GM21576 (cell line): Measurements from ENCODE around the gene TMEM72.

ENCODE experiments used
- ATAC-seq: cut with Tn5 transposase; IDR thresholded peaks from one replicate; pipeline ENCODE4 v1.9.1; 2021; ENCODE audit warnings: mild to moderate bottlenecking, moderate library complexity; ENCODE audit not compliant: unreplicated experiment

The TMEM72 gene

DNA sequence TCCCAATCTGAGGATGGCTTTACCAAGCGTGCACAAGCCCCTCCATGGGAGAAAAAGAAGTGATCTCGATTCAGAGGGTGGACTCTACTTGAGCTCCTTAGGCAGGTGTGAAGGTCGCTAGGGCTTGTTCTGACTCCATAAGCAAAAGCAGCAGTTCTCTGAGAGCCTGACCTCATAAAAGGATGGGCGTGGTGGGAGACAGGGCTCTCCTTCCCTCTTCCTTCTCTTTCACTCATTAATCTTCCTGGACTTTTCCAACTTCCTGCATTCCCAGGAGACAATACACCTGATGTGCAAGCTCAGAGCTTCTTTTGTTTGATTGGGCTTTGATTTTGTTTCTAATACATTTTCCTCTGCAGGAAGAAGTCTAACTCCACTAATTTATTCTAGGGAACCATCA is 22.3 kb upstream of the TMEM72 start:
- ATAC-seq, result no peak

DNA sequence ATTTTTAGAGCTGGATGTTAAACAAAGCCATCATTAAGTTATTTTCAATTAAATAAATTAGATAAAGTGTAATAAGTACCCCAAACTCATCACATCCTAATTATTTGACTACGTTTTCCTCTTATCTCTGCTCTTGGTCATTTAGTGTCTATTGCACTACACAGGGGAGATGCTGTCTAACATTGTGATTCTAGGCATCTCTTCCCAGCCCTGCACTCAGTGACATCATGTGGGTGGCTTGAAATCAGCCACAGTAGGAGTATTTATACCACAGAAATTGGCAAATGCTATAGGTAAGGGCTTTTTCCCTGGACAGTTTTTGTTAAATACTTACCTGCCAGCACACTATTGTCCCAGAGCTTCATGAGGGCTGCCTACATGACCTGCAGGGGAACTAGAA is 21.3 kb upstream of the TMEM72 start:
- no peak for ATAC-seq

DNA sequence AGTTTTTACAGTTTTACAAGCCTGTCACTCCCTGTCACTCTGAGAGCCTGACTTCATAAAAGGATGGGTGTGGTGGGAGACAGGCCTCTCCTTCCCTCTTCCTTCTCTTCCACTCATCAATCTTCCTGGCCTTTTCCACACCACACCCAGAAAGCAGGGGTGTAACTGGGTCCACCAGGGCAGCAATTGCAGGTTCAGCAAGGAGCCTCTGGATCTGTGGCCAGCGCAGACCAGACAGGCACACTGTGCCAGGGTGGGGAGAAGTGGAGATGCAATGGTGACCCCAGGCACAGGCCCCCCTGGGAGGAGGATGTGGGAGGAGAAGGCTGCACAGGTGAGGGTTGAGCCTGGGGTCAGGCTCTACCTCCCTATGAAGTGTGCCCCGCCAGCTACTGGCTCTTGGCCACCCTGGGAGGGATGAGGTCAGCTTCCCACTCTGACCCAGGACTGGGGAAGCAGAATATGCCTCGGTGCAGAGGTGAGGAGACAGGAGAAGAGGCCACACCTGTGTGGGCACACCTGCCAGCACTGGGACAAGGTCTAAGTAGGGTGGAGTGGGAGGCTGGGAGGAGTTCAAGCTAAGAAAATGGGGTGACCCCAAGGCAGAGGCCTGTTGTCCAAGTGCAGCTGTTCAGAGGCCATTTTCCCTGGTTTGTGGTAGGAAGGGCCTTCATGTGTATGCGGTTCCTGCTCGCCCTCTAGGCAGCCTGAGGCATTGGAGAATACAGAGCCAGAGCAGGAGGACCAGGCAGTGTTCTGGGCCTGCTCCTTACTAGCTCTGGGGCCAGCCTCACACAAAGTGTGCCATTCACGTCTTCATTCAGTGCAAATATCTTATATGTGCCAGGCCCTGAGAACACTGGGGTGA is 20.2 kb upstream of the TMEM72 start:
- ATAC-seq, result no peak

DNA sequence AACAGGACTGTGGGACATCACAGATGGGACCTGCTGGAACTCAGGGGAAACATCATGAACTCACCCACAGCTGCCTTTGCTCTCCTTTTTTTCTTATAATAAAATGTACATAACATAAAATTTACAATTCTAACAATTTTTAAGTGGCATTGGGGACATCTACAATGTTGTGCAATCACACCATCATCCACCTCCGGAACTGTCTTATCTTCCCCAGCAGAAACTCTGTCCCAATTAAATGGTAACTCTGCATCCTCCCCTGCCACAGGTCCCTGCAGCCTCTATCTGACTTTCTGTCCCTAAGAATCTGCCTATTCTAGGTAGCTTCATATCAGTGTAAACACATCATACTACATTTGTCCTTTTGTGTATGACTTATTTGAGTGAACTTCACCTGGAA is 19.4 kb upstream of the TMEM72 start:
- ATAC-seq, result no peak

DNA sequence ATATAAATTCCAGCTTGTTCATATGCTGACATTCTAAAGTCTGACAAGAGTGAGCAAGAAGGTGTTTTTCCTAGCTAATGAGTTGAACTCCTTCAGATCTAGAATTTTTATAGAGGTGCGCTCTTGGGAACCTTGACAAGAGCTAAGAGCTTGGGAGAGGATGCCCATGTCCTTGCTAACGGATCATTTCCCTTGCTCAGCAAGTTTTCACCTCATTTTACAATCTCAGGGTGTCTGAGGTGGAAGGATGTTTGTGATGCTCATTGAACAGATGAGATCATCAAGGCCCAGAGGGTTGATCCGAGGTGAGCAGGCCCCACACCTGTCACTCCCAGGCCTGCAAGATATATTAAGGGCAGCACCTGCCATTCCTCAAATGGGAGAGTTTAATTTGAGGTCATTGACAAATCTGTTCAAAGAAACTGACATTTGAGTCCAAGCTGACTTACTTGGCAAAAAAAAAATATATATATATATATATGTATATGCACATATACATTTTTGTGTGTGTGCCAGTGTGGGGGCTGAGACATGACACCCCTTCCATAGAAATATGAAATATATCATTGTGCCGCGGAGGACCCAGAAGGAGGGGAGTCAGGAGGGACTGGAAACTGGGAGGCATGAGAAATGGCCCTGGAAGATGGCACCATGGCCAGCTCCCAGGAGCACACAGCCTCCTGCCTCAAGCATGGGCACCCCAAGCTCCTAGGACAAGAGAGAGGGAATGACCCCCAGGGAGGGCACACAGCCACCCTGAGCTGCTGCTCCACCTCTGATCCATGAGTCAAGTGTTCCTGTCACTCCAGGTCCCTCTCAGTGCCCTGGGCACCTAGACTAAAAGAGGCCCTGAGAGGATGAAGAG is 17.3 kb upstream of the TMEM72 start:
- ATAC-seq, result no peak

DNA sequence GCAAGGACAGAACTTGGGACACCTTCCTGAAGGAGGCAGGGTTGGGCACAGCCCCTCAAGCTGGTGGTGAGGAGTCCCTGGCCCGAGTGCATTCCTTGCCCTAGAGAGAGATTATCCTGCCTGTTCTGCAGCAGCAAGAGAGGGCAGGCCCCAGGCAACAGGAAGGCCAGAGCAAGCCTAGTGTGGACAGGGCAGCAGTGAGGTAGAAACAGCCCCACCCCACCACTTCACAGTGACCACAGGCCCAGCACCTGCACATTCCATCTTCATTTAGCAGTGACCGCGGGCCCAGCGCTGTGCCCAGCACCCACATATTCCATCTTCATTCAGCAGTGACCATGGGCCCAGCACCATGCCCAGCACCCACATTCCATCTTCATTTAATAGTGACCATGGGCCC is 16.4 kb upstream of the TMEM72 start:
- ATAC-seq, result no peak

DNA sequence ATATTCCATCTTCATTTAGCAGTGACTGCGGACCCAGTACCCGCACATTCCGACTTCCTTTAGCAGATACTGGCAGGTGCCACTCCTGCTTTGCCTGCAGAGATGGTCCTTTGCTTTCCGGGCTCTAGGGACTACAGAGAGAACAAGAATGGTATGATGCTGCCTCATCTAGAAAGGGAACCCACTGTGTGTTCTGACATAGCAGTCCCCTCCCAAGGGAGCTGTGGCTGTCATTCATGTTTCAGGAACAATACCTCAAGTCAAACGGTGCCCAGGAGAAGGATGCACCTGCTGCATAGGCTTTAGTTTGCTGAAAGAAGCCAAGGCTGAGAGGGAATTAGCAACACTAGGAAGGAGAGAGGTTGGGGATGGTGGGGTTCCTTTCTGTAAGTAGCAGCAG is 15.9 kb upstream of the TMEM72 start:
- no peak for ATAC-seq

DNA sequence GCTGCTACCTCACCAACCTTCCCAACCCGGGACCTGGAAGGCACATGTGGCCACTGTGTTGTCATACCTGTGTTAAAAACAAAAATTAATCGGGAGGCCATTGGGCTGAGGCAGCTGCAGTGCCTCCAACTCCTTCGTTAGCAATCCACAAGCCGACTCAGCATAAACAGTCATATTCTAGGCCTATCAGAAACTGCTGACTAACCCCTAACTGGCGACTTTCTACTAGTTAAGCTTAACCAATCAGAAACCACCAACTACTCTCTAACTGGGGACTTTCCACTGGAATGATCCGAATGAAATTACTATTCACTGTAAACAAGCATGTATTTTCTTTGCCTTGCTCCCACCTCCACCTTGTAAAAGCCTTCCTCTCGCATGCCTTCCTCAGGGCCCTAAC is 14.1 kb upstream of the TMEM72 start:
- no peak for ATAC-seq

DNA sequence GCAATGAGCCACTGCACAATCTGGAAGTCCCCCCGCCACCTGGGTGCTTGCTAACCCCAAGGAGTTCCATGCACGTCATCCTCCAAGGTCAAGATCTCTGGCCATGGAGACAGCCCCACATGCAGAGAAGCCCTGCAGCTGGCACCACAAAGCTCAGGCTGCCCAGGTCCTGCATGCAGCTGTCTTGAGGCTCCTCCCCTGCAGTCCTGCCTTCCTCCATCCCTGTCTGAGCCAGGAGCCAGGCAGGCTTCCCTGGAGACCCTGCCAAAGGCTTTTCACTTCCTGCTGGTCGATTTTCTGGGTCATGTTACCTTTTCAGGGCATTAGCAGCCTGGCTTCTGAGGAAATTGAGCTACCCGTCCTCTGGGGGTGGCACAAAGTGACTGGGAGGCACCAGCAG is 12.5 kb upstream of the TMEM72 start:
- ATAC-seq, result no peak

DNA sequence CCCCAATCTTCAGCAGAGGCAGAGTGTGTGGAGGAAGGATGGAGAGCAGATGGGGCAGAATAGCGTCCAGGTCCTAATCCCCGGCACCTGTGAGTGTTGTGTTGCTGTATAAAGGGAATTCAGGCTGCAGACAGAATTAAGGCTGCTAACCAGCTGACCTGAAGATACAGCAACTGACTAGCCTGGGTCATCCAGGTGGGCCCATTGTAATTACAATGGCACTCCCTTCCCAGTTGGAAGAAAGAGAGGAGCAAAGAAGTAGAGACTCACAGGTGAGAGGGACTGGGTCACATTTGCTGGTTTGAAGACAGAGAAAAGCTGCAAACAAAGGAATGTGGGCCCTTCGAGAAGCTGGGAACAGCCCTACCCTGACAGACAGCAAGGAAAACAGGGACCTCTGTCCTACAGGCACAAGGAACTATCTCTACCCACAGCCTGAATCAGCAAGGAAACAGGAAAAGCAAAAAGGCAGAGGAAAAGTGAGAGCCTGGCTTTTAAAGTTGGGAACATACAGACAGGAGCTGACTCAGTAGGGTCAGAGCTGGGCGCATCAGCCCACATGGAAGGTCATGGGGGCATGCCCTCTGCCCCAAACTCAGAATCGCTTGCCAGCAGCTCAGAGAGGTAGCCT is 11.6 kb upstream of the TMEM72 start:
- no peak for ATAC-seq

DNA sequence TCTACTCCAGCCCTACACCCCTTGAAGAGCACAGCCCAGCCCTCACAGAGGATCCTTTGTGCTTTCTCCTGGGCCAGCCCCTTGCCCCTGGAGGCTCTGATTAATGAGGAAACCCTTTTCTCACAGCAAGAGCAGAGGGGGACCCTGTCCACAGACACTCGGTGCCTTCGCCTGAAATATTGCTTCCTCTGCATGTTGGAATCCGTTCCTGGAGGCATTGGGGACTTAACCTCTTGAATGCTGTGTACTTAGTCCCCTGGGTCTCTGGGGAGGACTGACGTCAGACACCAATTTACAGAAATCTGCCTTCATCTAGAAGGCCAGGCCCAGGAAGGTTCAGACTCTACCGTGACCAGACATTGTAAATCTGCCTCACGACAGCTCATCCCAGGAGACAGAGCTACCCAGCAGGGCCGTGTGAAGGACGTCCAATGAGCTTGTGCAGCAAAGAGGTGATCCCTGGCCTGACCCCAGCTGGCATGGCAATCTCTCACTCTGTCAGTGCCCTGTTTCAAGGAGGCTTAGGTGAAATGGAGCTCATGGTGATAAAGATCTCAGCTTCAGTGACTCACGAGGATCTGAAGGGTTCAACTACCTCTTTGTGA is 8.1 kb upstream of the TMEM72 start:
- ATAC-seq, result no peak

DNA sequence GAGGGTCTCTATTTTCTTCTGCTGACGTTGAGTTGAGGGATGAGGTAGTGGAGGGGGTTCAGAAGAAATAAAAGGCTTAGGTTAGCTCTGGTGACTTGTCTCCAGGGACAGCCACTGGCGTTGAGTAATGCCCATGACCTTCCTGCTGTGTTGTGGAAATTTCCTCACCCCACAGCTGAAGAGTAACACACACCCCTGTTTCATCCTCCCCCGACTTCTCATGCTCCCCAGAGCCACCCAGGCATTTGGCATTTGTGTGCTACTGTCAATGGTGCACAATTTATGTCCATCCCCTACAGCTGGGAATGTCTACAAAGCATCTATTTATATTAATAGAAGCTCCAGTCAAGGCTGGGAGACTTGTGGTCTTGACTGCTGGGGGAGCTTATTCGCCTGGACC is 4.7 kb upstream of the TMEM72 start:
- ATAC-seq, result no peak

DNA sequence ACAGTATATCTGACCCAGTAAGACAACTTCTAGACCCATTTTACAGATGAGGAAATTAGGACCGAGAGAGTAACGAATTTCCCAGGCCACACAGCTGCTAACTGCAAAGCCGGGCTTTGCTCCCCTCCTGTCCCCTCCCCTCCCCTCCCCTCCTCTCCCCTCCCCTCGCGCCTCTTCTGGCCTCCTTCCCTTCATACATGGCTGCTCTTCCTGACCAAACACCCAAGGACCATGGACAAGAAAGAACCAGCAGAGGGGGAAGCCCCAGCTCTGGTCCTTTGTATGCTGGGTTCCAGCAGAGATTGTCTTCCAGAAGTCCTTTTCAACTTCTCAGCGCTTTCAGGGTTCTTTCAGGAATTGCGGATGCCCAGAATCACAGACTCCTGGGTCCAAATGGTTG is 3.6 kb upstream of the TMEM72 start:
- no peak for ATAC-seq

DNA sequence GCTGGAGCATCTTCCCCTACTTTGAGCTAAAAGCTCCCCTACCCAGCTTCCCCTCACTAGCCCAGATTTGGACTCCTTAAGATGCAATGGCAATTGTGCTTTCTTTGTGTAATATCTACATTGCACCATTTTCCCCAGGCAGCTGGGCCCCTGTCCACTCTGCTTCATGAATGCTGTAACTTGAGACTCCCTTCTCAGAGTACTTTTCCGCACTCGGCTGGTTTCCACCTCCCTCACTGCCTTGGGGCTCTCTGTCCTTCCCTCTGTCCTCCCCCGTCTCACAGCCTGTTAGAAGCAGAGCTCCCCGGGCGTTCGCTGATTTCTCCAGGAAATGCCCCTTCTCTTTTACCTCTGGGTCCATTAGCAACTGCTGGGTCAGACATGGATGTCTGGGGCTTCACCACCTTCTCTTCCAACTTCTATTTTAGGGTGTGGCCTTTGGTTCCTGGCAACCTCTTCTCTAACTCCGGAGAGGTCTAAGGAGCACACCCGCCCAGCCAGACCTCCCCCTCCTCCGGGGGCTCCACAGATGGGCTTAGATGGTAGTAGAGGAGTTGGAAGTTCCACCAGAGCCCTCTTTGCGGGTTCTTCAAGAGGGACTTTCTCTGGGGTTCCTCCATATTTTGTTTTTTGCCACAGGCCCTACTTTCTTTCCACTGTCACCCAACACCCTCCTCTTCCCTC is 2.9 kb upstream of the TMEM72 start:
- ATAC-seq, result no peak

DNA sequence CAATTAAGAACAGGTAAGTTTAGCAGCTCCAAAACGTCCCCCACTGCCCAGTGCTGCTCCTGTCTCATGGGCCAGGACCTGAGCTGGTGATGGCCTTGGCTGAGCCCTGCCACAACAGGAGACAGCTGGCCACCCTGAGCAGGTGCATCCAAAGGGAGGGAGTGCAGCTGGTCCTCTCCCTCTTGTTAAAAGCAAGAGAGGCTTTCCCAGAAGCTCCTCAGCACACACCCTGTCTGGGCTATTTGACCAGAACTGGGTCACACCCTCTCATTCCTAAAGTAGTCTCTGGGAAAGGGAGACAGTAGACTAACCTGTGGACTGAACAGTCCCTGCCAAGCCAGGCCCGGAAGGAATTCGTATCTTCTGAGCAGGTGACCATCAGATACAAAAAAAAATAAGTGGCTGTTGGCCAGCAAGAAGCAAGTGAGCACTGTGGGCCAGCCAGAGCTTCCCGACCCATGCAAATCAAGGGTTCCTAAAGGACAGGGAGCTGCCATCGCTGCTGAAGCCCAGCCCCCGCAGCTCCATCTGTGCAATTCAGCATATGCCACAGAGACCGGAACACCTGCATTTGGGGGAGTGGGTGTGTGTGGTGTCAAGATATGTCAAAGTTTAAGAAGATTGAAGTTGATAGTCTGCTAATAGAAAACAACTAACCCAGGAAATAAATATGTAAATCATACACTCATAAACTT is 2.1 kb upstream of the TMEM72 start:
- ATAC-seq, result no peak

DNA sequence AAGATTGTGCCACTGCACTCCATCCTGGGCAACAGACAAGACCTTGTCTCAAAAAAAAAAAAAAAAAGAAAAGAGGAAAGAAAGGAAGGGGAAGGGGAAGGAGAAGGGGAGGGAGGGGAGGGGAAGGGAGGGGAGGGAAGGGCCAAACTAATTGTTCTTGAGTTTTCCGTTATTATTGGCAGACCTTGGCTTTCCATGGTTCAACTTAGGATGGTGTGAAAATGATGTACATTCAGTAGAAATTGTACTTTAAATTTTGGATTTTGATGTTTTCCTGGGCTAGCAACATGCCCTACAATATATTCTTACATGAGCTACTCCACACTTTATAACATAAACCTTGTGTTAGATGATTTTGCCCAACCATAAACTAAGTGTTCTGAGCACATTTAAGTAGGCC is 1.2 kb upstream of the TMEM72 start:
- no peak for ATAC-seq

DNA sequence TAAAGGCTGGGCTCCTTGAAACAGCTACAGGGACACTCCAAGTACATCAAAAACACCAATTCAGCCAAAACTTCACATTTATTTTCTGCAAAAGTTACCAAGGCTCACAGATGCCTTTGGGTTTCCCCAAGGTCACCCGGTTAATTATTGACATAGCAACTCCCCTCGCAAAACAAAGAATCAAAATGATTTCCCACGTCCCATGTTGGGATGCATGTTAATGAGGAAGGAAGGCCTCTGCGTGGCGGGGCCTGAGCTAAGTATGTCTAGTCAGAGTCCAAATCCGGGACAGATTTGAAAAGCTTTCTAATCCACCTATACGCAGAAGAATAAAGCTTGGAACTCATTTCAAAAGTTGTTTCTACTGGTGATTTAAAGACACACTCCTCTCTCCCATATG is 535 bp upstream of the TMEM72 start:
- no peak for ATAC-seq

DNA sequence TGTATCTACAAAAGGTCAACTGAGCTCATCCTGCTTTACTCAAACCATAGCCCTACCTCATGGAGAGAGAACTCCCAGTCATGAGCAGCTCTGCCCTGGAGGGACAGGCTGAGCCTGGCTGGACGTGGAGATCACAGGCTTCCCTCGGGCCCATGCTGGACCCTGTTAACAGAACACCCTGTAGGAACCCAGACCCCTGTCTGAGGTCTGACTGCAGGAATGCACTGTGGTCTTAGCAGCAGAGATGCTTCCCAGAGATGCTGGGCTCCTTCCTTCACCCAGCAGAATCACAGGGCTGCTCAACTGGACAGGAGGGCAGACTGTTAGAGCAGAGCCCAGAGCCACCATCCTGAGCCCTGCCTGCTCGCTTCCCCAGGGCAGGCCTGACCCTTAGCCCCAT is 814 bp downstream of the TMEM72 start:
- ATAC-seq, result no peak

DNA sequence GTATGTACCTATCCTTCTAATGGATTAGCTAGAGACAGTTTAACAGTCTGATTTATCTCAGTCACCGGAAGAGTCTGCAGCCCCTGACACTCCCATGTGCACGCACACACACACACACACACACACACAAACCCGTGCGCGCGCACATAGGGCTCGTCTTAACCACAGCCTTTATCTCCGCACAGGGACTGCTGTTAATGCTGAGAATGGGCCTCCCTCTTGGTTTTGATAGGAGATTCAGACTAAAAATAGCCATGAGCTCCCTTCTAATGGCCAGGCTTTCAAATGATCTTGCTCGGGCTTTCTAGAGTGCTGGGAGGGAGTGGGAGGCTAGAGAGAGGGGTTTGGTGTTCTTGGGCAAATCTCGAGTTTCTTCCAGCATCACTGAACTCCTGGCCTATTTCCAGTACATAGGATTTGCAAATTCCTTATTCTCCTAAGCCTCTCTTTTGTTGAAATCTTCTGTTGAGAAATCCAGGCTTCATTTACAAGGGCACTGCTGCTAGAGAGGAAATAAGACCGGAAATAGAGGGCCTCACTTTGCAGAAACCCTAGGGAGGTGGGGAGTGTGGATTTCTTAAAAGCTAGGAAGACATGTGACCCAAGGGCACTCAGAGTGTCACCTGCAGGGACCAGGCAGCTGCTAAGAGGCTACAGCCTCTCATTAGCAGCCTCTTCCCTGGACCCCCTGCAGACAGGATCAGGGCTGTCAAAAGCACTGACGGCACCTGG is 2.4 kb downstream of the TMEM72 start:
- ATAC-seq, result no peak

DNA sequence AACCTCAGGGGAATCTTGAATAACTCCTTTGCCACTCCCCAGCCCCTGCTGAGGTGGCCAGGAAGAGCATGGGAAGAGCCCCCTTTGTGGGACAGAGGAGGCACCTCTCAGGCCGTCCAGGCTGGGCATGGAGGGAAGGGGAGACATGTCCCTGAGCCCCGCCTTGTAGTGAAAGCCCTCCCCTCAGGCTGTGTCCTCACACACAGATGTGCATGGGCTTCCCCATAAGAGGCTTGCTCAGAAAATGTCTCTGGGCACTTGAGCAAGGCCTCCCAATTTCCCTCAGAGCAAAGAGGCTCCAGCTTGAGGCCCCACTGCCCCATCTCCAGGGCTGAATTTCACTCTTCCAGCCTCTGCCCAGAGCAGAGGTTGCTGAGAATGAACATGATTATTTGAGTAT is 3.8 kb downstream of the TMEM72 start:
- no peak for ATAC-seq
